Limb (tissue), 2 donors: ENCODE data around the gene DNAL1.
"Not testable (repeated sequence)": the region's sequence is repeated elsewhere in the genome, so short reads cannot be mapped to it uniquely, and the experiment has no call there.

Experiments
- DNase-seq, 2 donors: peaks; one replicate each; pipeline ENCODE4 v3.0.0-alpha.2; 2016; ENCODE audit errors: extremely low spot score in 2 of 2

The DNAL1 gene

DNA sequence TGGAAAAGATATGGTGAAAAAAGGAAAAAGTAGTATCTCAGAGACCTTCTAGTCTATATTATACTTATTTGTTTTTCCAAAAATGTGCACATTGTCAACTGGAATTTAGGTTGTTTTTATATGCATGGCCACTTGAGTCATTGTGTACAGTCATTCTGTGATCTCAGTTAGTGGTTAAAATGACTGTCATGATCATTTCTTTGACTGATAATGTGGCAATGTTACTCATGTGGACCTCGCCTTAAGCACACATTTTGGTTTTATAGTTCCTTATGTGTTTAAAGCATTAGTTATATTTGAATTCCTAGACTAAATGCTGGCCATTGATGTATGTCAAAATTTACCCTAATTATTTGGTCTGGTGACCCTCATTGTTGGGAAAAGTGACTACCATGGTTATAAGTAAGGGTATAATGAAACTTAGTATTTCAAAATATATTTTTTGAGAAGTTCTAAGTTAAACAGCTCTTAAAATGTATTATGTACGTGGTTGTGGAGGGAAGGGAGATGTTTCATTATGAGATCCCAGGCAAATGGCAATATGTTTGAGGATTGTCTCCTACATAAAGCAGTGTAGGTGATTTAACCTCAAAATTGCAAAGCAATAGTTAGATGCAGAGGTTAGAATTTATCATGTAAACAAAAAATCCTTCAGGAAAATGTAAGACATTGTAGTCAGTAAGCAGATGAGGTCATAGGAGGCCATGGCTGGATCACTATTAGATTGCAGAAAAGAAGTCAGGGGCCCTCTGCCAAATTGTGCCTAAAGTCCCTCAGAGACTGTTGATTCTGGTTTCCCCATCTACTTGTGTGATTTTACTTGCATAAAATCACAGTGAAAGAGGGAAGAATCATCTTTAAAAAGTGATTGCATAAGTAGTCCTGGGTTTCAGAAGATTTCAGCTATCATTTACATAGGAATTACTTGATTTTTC lies 51.9 kb downstream of the DNAL1 start:
- DNase-seq = no peak

DNA sequence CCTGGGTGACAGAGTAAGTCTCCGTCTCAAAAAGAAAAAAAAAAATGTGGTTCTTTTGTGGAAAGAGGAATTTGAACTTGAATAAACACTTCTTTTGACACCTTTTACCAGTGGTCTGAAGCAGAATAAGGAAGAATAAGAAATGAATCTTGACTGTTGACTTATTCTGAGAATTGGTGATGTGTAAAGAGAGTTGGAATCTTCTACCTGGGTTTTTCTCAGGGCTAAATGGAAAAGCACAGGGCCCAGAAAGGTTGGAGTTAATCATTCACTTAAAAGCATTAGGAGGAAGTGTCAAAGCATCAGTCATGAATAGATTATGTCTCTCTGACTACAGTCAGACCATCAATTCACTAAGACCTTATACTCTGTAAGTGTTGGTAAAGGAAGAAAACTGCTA lies 55.5 kb downstream of the DNAL1 start:
- no peak for DNase-seq

DNA sequence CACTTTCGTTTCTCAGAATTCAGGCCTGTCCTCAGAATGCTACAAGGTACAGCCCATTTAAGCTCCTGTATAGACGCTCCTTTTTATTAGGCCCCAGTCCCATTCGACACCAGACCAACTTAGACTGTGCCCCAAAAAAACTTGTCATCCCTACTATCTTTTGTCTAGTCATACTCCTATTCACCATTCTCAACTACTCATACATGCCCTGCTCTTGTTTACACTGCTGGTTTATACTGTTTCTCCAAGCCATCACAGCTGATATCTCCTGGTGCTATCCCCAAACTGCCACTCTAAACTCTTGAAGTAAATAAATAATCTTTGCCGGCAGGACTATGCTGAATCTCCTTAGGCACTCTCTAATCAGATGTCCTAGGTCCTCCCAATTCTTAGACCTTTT lies 63.3 kb downstream of the DNAL1 start:
- not testable (repeated sequence) for DNase-seq

DNA sequence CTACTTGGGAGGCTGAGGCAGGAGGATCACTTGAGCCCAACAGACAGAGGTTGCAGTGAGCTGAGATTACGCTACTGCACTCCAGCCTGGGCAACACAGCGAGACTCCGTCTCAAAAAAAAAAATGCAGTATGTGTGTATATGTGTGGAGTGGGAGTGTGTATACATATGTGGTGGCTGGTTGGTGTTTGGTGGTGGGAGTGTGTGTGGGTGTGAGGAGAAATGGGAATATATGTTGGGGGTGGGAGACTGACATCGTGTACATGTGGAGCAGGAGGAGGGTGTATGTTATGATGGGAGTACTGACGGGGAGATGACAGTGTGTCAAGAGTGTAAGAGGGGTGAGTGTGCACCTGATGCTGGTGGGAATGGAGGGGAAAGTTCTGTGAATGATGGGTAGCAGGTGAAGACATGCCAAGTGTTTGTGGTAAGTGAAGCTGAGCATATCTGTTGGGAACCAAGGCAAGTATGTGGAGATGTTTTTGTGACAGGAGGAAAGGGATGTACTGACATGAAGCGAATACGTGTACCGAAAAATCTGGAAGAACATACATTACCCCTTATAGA lies 65.2 kb downstream of the DNAL1 start:
- no peak for DNase-seq

DNA sequence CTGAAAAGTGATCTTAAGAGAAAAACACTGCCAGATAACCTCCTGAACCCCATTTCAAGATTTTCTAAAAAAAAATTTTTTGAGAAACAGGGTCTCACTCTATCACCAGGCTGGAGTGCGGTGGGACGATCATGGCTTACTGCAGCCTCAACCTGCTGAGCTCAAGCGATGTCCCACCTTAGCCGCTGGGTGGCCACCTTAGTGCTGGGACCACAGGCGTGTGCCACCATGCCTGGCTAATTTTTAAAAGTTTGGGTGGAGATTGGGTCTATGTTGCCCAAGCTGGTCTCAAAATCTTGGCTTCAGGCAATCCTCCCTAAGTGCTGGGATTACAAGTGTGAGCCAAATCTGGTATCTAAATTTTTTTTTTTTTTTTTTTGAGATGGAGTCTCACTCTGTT lies 66.0 kb downstream of the DNAL1 start:
- no peak for DNase-seq

DNA sequence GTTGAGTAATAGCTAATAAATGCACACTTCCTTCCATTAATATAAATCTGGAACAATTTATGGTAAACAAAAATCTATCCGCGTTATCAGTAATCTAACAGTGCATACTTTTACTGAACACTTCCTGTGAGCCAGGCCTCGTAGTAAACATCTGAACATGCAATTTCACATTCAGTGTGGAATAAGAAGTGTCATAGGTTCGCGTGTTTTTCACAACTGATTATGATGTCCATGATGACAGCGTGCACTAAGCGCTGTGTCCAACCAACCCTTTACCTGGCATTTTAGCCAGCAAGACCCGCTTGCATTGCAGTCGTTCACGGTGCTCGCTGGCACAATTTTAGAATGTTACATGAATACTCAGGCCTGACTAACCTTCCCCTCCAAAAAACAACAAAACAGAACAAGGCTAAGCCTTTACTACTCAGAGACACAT lies 67.3 kb downstream of the DNAL1 start:
- no peak for DNase-seq

DNA sequence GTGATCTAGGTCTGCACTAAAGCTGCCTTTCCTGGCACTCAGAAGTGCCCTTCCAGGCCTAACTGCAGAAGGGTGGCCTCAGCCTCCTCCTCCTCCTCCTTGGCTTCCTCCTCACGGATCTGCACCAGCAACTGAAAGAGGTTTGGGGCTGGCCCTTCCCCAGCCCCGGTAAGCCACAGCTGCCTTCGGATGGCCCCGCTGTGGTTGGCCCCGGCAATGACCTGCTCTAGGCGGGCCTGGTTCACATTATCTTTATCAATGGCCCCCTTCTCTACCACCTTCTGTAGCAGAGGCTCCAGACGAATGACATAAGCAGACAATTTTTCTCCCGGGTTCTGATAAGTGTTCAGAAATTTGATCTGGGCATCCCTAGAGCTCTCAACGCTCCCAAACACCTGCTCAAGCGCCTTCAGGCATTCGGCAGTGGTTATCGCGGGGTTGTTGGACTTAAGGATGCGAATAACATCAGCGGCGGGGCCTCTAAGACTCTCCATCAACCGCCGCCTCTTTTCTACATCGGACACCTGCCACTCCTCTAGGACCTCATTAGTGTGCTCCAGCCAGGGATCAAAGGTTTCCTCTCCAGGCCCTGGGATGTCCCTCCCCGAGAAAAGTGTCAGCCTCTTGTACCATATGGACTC lies 67.9 kb downstream of the DNAL1 start:
- peak in 1 of 2 donors; percentile 46 for DNase-seq

DNA sequence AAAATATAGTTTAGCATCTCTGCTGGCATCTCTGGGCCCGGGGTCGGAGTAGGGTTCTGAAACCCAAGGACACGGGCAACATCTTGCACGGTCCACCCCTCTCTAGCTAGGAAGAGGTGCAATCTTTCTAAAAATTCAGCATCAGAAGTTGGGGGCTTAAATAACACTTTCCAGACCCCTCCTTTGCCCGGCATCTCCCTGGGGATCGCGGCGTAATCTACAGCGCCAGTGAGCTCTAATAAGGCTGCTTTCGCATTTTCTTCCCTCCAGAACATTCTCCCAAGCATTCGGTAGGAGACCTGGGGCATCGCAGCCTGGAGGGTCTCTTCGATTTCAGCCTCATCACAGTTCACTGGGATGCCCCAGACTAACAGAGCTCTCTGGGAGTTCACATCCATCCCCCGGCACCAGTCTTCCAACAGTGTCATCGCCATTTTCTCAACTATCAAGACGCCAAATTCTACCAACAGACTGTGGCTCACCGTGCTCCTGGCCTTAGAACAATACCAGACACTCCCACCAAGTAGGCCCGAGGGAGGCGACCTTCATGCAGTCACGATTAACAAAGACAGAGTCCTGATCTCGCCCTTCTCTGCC lies 68.5 kb downstream of the DNAL1 start:
- peak in 1 of 2 donors; percentile 66 for DNase-seq

DNA sequence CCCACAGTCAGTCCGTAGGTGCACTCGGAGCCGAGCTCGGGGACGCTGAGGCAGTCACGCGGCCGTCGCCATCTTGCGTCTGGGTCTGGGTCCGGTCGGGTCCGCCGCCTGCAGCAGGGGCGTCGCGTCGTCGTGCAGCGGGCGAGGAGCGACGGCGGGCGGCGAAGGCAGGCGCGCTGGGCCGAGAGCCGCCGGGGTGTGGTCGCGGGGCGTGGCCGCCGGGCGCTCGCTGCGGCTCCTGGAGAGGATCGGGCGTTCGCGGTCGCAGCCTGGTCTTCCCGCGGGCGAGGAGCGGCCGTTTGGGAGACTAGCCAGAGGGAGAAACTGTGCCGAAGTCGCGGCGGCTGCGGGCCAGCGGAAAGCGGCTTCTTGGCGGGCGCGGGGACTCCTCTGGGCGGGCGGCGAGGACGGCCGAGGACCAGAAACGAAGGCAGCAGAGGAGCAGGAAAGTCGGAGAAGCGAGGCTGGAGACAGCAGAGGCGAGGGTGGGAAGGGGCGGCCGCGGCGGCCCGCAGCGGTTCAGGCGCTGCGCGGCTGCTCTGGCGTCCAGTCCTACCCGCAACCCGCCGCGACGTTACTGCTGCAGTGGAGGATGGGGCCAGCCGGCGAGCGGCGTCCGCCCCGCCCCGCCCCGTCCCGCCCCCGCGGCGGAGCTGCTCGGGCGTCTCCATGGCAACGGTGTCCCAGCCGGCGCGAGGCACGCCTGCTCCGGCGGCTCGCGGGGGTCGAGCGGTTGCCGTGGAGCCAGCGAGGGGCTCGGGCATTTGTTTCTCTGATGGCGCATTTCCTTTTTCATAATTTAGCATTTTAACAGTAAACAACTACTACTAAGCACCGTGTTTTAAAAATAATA lies 69.2 kb downstream of the DNAL1 start, which contains the start of gene PNMA1:
TSS of gene PNMA1 (minus strand) at position 582 of the 853 bp plus-strand sequence. CDS start 745 bp downstream, outside the sequence.
- DNase-seq = peak; percentile 92 to 95

DNA sequence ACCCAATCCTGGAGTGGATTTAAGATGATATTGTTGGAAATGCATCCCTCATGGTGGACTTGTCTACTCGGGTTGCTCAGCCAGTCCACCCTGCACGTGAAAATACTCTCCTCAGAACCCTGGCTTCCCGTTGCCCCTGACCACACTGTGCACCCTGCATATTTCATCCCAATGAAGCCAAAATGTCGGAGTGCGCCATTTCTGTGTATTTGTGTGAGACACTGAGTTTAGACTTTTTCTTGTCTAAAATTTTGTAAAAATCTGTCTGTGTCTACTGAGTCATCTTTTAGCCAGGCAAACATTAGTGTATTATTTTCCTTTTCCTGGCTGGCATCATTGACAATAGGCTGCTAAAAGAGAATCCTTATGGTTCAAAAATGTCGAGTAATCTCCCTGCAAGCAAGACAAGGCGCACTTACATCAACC lies 69.9 kb downstream of the DNAL1 start:
- DNase-seq = no peak

DNA sequence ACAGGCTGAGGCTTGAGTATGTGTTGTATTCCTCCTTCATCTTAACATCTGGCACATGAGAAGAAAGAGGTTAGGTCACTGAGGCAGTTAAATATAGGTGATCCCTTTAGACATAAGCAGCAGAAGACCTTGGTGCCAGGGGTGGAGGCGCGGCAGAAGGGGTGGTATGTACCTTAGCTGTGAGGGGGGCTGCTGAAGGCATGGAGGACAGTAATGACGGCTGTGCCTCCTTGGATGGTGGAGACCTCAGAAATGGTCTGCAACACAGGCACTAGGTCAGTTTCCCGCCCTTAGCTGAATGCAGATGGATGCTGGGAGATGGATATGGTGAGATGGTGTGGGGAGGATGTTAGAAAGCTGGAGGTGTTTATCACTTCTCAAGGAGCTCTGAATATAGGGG lies 70.9 kb downstream of the DNAL1 start:
- no peak for DNase-seq

DNA sequence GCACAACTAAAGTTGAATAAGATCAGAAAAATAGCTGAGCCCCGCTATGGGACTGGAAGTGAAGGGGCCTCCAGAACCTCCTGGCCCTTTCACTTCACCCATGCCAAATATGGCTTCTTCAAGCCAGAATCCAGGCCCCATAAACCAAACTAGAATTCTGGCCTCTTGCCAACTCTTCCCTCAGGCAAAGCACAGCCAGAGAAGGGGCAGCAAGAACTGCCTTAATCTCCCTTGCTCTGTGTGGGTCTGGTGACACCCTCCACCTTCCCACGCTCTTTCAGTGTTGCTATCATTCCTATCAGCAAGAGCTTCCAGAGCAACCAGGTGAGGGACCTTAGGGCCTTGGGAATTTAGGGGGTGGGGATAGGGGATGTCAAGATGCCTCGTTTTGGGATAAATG lies 72.5 kb downstream of the DNAL1 start:
- peak in 1 of 2 donors; percentile 56 for DNase-seq

DNA sequence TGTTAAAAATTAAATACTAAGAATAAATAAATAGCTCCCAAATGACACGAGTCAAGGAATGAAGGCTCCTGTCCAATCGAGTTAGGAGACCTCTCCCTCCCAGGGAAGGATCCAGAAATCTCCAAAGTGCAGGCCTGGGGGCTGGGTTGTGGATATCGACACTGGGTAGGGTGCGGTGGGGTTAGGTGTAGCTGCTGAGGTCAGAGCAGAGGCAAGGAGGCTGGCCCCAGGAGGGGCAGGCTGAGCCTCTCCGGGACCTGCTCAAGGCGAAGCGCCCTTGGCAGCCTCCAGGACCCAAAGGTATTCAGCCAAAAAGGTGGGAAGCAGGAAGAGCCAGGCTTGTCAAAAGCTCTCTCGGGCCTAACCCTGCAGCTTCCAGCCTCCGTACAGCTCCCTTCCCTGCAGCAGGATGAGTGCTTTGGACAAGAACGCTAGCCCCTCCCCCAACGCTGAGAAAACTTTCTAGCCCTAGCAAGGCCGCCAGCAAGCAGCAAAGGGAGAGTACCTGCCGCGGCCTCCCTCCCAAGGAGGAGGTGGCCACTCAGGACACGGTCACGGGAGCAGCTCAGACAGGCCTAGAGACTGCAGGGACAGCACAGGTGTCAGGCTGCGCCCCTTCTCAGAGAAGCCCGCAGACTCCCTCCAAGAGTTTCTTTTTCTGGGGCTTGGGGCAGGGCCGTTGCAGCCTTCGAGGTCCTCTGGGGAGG lies 73.1 kb downstream of the DNAL1 start:
- peak in 1 of 2 donors; percentile 71 for DNase-seq

DNA sequence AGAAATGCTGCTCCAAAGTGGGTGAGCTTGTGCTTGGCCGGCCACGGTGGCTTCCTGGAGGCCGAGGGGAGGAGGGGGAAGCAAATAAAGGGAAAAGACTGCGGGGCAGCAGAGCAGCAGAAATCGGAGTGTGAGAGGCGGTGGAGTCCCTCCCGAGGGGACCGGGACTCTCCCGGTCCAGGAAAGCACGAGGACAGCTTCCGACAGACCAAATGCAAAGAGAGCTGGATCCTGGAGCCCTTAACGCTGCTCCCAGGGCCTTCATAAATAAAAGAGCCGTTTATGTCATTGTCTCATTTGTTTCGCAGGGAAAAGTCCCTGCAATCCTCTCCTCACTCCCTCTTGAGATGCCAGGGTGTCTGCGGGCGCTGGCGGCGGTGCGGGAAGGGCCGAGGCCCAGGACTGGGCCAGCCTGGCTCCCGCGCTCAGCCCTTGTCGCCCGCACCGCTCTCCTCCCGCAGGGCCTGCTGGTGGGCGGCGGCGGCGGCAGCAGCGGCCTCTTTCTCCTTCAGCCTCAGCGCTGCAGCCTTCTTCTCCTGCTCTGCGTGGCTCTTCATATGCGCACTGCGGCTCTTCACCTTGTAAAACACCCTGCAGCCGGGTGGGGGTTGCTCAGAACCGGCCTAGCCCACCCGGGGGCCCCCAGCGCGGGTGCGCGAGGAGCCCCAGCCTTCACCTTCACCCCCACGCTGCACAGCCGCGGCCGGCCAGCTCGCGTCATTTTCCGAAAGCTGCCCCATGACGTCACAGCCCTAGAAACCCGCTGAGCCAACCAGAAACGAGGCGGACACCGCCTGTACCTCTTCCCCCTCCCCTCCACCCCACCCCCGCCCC lies 73.8 kb downstream of the DNAL1 start:
- peak in 1 of 2 donors; percentile 85 for DNase-seq

DNA sequence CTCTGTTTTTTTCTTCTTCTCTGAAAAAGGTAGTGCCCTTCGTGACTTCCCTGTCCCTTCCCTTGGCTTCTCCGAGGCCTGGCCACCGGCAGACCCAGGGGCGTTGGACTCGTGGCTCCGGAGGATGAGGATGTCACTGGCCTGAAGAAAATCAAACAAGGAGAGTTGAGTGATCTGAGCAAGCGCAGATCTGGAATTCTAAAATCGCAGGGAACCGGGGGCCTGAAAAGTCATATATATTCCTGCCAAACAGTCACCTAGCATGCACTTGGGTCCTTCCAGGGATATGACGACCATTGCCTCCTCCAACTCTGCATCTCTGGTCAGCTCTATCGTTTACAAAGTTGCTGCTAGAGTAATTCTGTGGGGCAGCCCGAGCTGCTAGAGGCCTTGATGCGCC lies 74.6 kb downstream of the DNAL1 start:
- no peak for DNase-seq

DNA sequence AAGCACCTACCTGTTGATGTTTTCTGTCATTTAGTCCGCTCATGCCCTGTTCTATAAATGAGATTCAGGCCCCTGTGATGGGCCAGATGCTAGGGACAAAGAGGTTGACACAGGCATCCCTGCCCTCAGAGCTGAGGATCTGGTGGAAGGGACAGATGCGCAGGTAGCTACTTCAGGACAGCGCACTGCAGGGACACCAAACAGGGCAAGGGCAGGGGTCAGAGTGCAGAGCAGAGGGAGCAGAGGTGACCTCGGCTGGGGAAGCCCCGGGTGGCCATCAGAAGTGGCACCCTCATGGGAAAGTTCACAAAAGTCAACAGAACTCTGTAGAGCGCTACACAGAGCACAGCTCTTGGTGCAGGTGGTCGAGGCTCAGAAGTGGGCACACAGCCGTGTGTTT lies 75.0 kb downstream of the DNAL1 start:
- DNase-seq = no peak

DNA sequence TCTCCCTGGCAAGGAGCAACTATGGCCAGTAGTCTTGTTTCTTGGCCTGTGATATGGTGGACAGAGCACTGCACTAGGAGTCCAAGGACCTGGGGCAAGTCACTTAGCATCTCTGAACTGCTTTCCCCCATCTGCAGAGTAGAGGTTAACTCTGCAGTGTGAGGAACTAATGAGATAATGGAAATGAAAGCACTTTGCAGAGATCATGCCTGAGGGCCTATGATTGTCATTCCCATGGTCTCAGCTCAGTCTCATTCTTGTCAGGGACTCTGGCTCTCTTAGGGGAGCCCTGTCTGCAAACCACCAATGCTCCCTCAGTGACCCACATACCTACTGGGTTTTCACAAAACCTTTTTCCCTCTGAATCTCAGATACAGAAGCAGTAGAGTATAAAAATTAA lies 75.8 kb downstream of the DNAL1 start:
- no peak for DNase-seq

DNA sequence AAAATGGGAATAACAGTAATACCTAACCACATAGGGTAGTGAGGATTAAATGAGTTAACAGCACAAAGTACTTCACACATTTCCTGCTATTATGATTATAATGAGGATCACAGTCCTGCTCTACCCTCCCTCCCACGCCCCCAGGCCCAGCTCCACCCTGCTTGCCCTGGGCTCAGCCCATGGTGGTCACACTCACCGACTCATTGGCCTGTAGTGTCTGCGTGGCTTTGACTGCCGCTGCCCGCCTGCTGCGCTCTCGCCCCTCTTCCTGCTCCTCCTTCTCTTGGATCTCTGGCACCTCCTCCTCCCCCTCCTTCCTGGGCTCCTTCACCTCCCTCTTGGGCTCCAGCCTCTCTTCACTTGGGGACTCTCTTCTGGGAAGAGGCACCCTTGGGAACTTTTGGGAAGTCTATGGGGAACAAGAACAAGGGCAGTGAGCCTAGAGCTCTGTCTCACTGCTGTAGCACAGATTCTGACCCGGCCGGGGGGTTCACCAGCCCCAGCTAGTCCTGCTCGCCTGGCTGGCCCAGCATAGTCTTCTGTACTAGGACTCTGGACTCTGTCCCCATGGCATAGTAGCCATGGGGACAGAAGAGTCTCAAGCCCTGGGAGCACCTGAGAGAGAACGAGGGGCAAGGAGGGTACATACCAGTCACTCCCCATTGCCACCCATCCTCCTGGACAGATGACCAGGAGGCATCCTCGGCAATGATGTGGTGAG lies 76.5 kb downstream of the DNAL1 start:
- DNase-seq = no peak

DNA sequence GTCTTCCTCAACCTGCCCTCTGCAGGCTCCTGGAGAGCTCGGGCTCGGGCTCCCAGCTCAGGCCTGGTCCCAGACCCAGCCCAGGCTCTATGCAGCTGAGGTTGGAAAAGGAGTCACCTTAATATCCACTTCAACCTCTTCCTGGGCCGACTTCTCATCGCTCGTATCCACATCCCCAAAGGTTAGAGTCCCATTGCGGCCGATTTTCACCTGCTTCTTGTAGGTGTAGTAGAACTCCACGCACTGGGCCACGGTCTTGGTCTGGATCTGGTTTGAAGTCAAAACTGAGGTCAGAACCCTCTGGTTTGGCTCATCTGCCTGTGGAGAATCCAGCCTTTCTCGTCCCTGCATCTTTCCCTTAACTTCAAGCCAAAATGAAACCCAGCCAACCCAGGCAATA lies 77.8 kb downstream of the DNAL1 start:
- DNase-seq = no peak
